SK-N-MC (cell line): Measurements from ENCODE around the gene ZSWIM4.

ENCODE experiments used
- DNase-seq: peaks from one replicate; pipeline ENCODE4 v3.0.0-alpha.2; 2011; ENCODE audit warnings: low read depth, low spot score
- H3K27ac ChIP-seq: fragments of 200-600 bp; sonication (generic); 2 replicates; pipeline ENCODE4 v1.5.1; 2016; ENCODE audit warnings: mixed run types
- H3K36me3 ChIP-seq: fragments of 200-600 bp; sonication (generic); 2 replicates; pipeline ENCODE4 v1.6.1; 2017; ENCODE audit warnings: antibody characterized with exemption, low read length, mixed read lengths; ENCODE audit not compliant: insufficient read depth
- H3K4me3 ChIP-seq: fragments of 200-600 bp; sonication (generic); 2 replicates; pipeline ENCODE4 v1.5.1; 2016
- H3K9ac ChIP-seq: fragments of 200-600 bp; sonication (generic); 2 replicates; pipeline ENCODE4 v1.8.0; 2017; ENCODE audit warnings: mixed run types, mixed read lengths; ENCODE audit not compliant: insufficient read length
- H3K9me3 ChIP-seq: fragments of 200-600 bp; sonication (generic); 2 replicates; pipeline ENCODE4 v1.6.1; 2017; ENCODE audit warnings: low read depth, mild to moderate bottlenecking, antibody characterized with exemption, low read length, moderate library complexity, mixed read lengths
- EZH2 ChIP-seq: fragments of 200-600 bp; sonication (generic); IDR thresholded peaks from one replicate; pipeline ENCODE4 v1.6.1; 2017; ENCODE audit warnings: antibody characterized with exemption
- FOXP2 ChIP-seq: optimal IDR thresholded peaks from 2 replicates; pipeline ENCODE3; 2011; ENCODE audit warnings: mild to moderate bottlenecking, moderate library complexity; ENCODE audit not compliant: insufficient read depth; ENCODE audit errors: extremely low read length, control extremely low read depth
- POLR2AphosphoS5 ChIP-seq: IDR thresholded peaks from 2 replicates; pipeline ENCODE4 v1.6.1; 2012; ENCODE audit warnings: mild to moderate bottlenecking, low read depth, low read length, borderline replicate concordance

Gene ZSWIM4

GRCh38 chr19:13812544-13812943 lies 17.3 kb downstream of the ZSWIM4 start:
- H3K9ac ChIP-seq = no peak overlapping the region
- no peak overlapping the region for H3K27ac ChIP-seq
- no peak for DNase-seq
- no peak for TF ChIP-seq EZH2
- TF ChIP-seq FOXP2 = no peak
- no peak for TF ChIP-seq POLR2AphosphoS5
- H3K36me3 ChIP-seq = no peaks in the 10 kb centered on the region; the same call in 1 of the 2 replicates
- no peak overlapping the region for H3K4me3 ChIP-seq
- no peaks in the 10 kb centered on the region for H3K9me3 ChIP-seq

GRCh38 chr19:13813147-13813546 lies 17.9 kb downstream of the ZSWIM4 start:
- Histone ChIP-seq H3K36me3 (no peaks in the 10 kb centered on the region; the same call in 1 of the 2 replicates), H3K9me3 (no peaks in the 10 kb centered on the region), H3K27ac (no peak overlapping the region), H3K4me3 (no peak overlapping the region), H3K9ac (no peak overlapping the region)
- TF ChIP-seq EZH2 = no peak
- TF ChIP-seq FOXP2 = no peak
- TF ChIP-seq POLR2AphosphoS5 = no peak
- no peak for DNase-seq

- no peak overlapping the region for H3K9ac ChIP-seq
- no peak for TF ChIP-seq FOXP2
- no peak for TF ChIP-seq POLR2AphosphoS5
- TF ChIP-seq EZH2 = no peak
- no peaks in the 10 kb centered on the region for H3K9me3 ChIP-seq
- no peak overlapping the region for H3K27ac ChIP-seq
- DNase-seq = no peak
- H3K4me3 ChIP-seq = no peak overlapping the region
- no peaks in the 10 kb centered on the region; the same call in 1 of the 2 replicates for H3K36me3 ChIP-seq
Measured at GRCh38 chr19:13814550-13814949, 19.3 kb downstream of the ZSWIM4 start.

GRCh38 chr19:13817018-13817614 lies 21.9 kb downstream of the ZSWIM4 start:
- no peak overlapping the region for H3K4me3 ChIP-seq
- no peak for DNase-seq
- no peak overlapping the region for H3K9ac ChIP-seq
- no peaks in the 10 kb centered on the region for H3K9me3 ChIP-seq
- no peak for TF ChIP-seq POLR2AphosphoS5
- TF ChIP-seq FOXP2 = no peak
- TF ChIP-seq EZH2 = no peak
- no peaks in the 10 kb centered on the region; the same call in 1 of the 2 replicates for H3K36me3 ChIP-seq
- H3K27ac ChIP-seq = no peak overlapping the region

GRCh38 chr19:13817615-13818371 lies 22.6 kb downstream of the ZSWIM4 start:
- no peaks in the 10 kb centered on the region; the same call in 1 of the 2 replicates for H3K36me3 ChIP-seq
- H3K27ac ChIP-seq = no peak overlapping the region
- no peak overlapping the region for H3K4me3 ChIP-seq
- DNase-seq = no peak
- H3K9me3 ChIP-seq = no peaks in the 10 kb centered on the region
- TF ChIP-seq EZH2 = no peak
- TF ChIP-seq POLR2AphosphoS5 = no peak
- no peak for TF ChIP-seq FOXP2
- H3K9ac ChIP-seq = no peak overlapping the region

GRCh38 chr19:13819238-13819637 lies 24.0 kb downstream of the ZSWIM4 start:
- H3K9me3 ChIP-seq = no peaks in the 10 kb centered on the region
- DNase-seq = no peak
- H3K27ac ChIP-seq = no peak overlapping the region
- no peak overlapping the region for H3K9ac ChIP-seq
- no peaks in the 10 kb centered on the region; the same call in 1 of the 2 replicates for H3K36me3 ChIP-seq
- no peak for TF ChIP-seq FOXP2
- TF ChIP-seq EZH2 = no peak
- no peak for TF ChIP-seq POLR2AphosphoS5
- no peak overlapping the region for H3K4me3 ChIP-seq

- TF ChIP-seq POLR2AphosphoS5 = no peak
- no peak for TF ChIP-seq EZH2
- no peak for TF ChIP-seq FOXP2
- no peaks in the 10 kb centered on the region; the same call in 1 of the 2 replicates for H3K36me3 ChIP-seq
- H3K9me3 ChIP-seq = no peaks in the 10 kb centered on the region
- no peak overlapping the region for H3K27ac ChIP-seq
- no peak overlapping the region for H3K9ac ChIP-seq
- H3K4me3 ChIP-seq = no peak overlapping the region
- no peak for DNase-seq
Measured at GRCh38 chr19:13821292-13821691, 26.0 kb downstream of the ZSWIM4 start.

GRCh38 chr19:13823256-13823655 lies 28.0 kb downstream of the ZSWIM4 start:
- no peak overlapping the region for H3K4me3 ChIP-seq
- H3K9me3 ChIP-seq = no peaks in the 10 kb centered on the region
- no peak for TF ChIP-seq FOXP2
- TF ChIP-seq POLR2AphosphoS5 = no peak
- TF ChIP-seq EZH2 = no peak
- no peaks in the 10 kb centered on the region; the same call in 1 of the 2 replicates for H3K36me3 ChIP-seq
- no peak overlapping the region for H3K27ac ChIP-seq
- no peak for DNase-seq
- no peak overlapping the region for H3K9ac ChIP-seq
